Activated CD8-positive, alpha-beta T cell treated with anti-CD3 and anti-CD28 coated beads for 36 hours (primary cell): ENCODE measurements around the gene HOMER3. TPM values are rescaled to one million over a fixed set of nuclear protein-coding genes. Genes with fewer than 3 reads are reported as not detected.

ENCODE experiments used
- ATAC-seq: fragments of 200-7000 bp; cut with Tn5 transposase; one replicate; pipeline ENCODE4 v1.10.0; 2021; ENCODE audit warnings: mild to moderate bottlenecking, moderate library complexity
- CTCF ChIA-PET: fragments of 350-600 bp; sonication (Branson Sonifier 250); formaldehyde crosslinking; loops from one replicate; lab custom pipeline; 2021; ENCODE audit warnings: antibody characterized with exemption; lab: Charles Lee
- POLR2A ChIA-PET: fragments of 350-600 bp; sonication (Branson Sonifier 250); formaldehyde crosslinking; loops from one replicate; lab custom pipeline; 2021; ENCODE audit warnings: antibody characterized with exemption; lab: Charles Lee
- DNase-seq: peaks from one replicate; pipeline ENCODE4 v3.0.0-alpha.2; 2020
- H3K27ac Mint-ChIP-seq: one replicate; pipeline ENCODE4 v1.8.0; 2021; ENCODE audit warnings: mild to moderate bottlenecking, mixed read lengths
- H3K27me3 Mint-ChIP-seq: one replicate; pipeline ENCODE4 v1.8.0; 2021; ENCODE audit warnings: mixed read lengths
- H3K36me3 Mint-ChIP-seq: one replicate; pipeline ENCODE4 v1.8.0; 2021; ENCODE audit warnings: low read depth, mixed read lengths
- H3K4me1 Mint-ChIP-seq: one replicate; pipeline ENCODE4 v1.8.0; 2021; ENCODE audit warnings: low read depth, mixed read lengths
- H3K4me3 Mint-ChIP-seq: one replicate; pipeline ENCODE4 v1.8.0; 2021; ENCODE audit warnings: mild to moderate bottlenecking, moderate library complexity, mixed read lengths
- H3K9me3 Mint-ChIP-seq: one replicate; pipeline ENCODE4 v1.8.0; 2021; ENCODE audit warnings: mixed read lengths
- CTCF ChIP-seq: fragments of 200-600 bp; IDR thresholded peaks from one replicate; pipeline ENCODE4 v1.8.0; 2022; ENCODE audit warnings: antibody characterized with exemption, mild to moderate bottlenecking
- intact Hi-C: fragments of 100-400 bp; cut with micrococcal nuclease; formaldehyde crosslinking; loops from one replicate; pipeline ENCODE4 v1.10.0; 2022
- total RNA-seq, 2 experiments: library from RNA; stranded (reverse); gene quantifications; one replicate each; pipeline ENCODE4 v1.2.3, GENCODE V29; 2021

The HOMER3 gene
- total RNA-seq, 2 experiments from 2014 or later: 0.36 to 0.51 TPM

- H3K27me3 Mint-ChIP-seq: peaks cover 14% of the 10 kb centered on the region
- no peak overlapping the region for H3K4me3 Mint-ChIP-seq
- no peaks in the 10 kb centered on the region for H3K36me3 Mint-ChIP-seq
- CTCF ChIA-PET: no interaction called here
- DNase-seq (no peak), ATAC-seq (no peak)
- POLR2A ChIA-PET: interaction anchor here (0.6 kb wide), 1 partner anchor 112 kb away, joined by 3 read pairs; no protein-coding TSS in a partner anchor
- intact Hi-C loops: no loop called here
- no peak for TF ChIP-seq CTCF
- H3K27ac Mint-ChIP-seq: no peak overlapping the region
- H3K4me1 Mint-ChIP-seq: no peaks in the 10 kb centered on the region
- H3K9me3 Mint-ChIP-seq: no peaks in the 10 kb centered on the region
Measured at GRCh38 chr19:18889949-18890745, 50.9 kb downstream of the HOMER3 start.

- no peaks in the 10 kb centered on the region for H3K4me1 Mint-ChIP-seq
- intact Hi-C loops: no loop called here
- DNase-seq: no peak
- no peaks in the 10 kb centered on the region for H3K36me3 Mint-ChIP-seq
- CTCF ChIA-PET: no interaction called here
- H3K27me3 Mint-ChIP-seq: no peaks in the 10 kb centered on the region
- ATAC-seq: no peak
- no peak for TF ChIP-seq CTCF
- no peaks in the 10 kb centered on the region for H3K9me3 Mint-ChIP-seq
- H3K27ac Mint-ChIP-seq: no peak overlapping the region
- POLR2A ChIA-PET: no interaction called here
- H3K4me3 Mint-ChIP-seq: no peak overlapping the region
Measured at GRCh38 chr19:18886972-18887371, 54.0 kb downstream of the HOMER3 start.

GRCh38 chr19:18883526-18884304 lies 57.3 kb downstream of the HOMER3 start:
- CTCF ChIA-PET: interaction anchor here (1.2 kb wide), 1 partner anchor 18 kb away, joined by 3 read pairs; no protein-coding TSS in a partner anchor
- ATAC-seq (no peak), DNase-seq (no peak)
- Mint-ChIP-seq H3K27me3 (no peaks in the 10 kb centered on the region), H3K9me3 (no peaks in the 10 kb centered on the region), H3K27ac (no peak overlapping the region), H3K36me3 (no peaks in the 10 kb centered on the region), H3K4me1 (no peaks in the 10 kb centered on the region), H3K4me3 (no peak overlapping the region)
- intact Hi-C loops: no loop called here
- POLR2A ChIA-PET: interaction anchor here (0.7 kb wide), 1 partner anchor 101 kb away, joined by 3 read pairs; no protein-coding TSS in a partner anchor
- TF ChIP-seq CTCF: no peak

GRCh38 chr19:18881491-18881890 lies 59.5 kb downstream of the HOMER3 start:
- no peaks in the 10 kb centered on the region for H3K4me1 Mint-ChIP-seq
- ATAC-seq: no peak
- TF ChIP-seq CTCF: no peak
- no peak for DNase-seq
- ChIA-PET CTCF (interaction anchor here (1.1 kb wide), 1 partner anchor 106 kb away, joined by 3 read pairs; no protein-coding TSS in a partner anchor), POLR2A (interaction anchor here (1.1 kb wide), 1 partner anchor 38 kb away, joined by 3 read pairs; the partner anchor contains the start of genes COPE and DDX49)
- no peaks in the 10 kb centered on the region for H3K9me3 Mint-ChIP-seq
- no peaks in the 10 kb centered on the region for H3K27me3 Mint-ChIP-seq
- H3K27ac Mint-ChIP-seq: no peak overlapping the region
- intact Hi-C loops: no loop called here
- no peak overlapping the region for H3K4me3 Mint-ChIP-seq
- no peaks in the 10 kb centered on the region for H3K36me3 Mint-ChIP-seq
